ENCODE results near the gene NME7.
"Not testable (repeated sequence)": the region's sequence is repeated elsewhere in the genome, so short reads cannot be mapped to it uniquely, and the experiment has no call there.

Gene NME7

DNA sequence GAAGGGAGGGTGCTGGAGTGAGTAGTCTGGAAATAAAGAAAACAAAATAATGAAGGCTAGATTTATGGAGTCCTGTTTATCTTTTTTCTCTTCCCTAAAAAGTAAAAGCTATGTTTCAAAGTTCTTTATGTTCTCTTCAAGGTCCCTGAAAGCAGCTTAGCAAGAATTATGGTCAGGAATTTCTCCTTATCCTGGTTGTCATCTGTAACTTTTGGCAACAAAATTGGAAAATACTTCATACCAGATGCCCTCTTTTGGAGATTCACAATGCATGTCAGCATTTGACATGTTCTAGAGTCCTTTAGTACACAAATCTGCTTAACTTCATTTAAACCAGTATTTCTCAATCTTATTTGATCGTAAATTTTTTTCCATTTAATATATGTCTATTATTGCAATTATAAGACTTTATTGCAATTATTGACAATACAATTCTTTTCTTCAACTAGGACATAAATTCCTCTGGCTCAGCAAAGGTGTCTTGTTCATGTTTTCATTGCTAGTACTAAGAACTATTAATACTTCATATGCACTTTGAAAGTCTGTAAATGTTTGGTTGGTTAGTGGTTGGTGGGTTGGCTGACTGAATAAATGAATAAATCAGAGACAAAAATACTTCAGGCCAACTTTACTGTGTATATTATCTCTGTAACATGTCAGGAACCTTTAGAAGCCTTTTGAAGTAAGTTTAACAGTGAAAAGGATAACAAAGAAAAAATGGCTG, 159.6 kb downstream of the NME7 start:
- DNase-seq = no peak

DNA sequence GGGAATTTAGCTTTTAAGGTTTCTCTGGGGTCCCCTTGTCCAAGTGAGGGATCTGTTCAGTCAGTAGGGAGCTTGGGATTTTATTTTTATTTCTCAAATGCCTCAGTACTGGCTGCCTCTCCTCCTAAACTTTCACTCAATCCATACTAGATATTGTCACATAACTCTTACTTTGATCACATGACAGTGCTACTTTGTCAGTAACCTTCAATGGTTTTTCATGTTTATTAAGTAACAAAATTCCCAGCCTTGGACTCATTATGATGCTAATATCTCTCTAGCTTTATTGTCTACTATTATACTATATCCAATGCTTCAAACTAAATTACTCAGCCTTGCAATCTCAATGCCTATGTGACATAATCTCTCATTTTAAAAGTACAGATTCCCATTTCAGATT, 163.4 kb downstream of the NME7 start:
- DNase-seq = no peak

DNA sequence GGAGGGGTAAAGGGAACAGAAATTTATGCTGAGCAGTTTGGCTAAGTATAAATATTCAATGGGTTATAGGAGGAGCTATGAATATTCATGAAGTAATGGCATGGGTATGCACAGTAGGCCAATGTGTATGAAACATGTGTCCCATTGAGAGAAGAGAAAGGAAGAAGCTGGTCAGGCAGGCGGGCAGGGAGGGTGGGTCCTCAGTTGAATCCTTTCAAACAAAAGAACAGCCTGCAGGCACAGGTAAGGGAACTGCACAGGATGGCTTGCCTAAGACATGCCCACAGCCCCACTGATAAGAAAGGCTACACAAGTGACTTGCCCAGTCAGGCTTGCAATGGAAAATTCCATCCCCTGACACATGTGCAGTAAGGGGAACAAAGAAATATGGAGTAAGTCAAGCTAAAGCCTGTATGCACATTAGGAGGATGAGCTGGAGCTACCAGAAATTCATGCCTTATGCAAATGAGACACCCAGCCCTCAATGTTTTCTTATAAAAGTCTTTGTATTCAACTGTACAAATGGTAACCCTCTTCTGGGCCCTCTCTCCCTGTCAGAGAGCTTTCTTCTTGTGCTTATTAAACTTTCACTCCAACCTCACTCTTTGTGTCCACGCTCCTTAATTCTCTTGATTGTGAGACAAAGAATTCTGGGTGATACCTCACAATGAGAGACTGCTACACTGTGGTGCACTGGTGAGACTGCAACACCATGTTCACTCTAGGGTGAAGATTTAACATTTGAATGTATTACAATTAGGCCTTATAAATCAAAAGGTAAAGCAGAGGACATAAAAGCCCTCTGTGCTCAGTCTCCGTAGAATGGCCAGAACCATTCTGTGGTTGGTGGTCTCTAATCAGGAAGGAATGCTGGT, 164.6 kb downstream of the NME7 start:
- no peak for DNase-seq

DNA sequence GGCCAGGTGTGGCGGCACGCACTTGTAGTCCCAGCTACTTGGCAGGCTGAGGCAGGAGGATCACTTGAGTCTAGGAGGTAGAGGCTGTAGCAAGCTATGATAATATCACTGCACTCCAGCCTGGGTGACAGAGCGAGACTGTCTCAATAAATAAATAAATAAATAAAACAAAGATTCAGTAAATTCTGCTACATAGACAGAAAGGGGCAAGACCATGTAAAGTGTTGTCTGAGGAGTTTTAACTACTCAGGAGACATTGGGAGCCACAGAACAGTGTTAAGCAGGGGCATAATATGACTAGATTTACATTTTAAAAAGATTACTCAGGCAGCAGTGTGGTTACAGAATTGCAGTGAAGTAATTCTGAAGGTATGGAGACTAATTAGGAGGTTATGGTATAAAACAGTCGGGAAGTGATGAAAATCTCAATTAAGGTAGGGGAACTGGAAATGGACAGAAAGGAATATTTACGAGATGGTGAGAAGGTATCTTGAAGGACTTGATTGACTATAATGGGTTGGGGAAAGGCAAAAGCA, 166.4 kb downstream of the NME7 start:
- DNase-seq = no peak

DNA sequence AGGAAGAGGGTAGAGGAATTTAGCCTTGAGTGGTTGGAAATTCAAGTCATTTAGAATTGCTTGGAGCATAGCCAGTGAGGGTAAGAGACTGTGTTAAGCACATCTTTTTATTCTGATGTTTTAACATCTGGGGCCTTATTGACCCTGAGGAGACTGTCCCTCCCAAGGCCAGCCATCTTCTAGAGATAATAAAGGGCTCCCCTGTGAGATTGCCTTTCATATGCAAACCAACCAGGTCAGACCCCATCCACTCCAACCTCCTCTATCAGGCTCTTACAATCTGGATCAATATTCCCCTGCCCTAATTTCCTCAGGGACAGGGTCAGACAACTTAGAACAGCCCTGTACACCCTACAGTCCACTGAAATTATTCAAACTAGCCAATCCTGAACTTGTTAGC, 167.3 kb downstream of the NME7 start:
- DNase-seq = no peak

DNA sequence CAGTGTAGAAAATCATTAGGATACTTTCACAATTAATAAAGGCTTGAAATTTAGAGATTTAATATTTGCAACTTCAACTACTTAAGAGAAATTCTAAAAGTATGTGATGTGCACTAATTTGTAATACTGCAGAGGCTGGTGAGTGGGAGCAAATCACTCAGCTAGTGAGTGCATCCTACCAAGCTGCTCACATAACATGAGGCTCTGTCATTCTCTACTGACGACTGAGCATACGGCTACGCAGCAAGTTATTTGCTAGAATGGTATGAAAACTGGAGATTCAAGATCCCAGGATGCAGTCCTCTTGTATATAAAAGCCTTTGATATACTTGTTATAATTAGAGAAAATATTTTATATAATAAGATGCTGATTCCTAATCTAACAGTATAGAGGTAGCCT, 171.0 kb downstream of the NME7 start:
- no peak for DNase-seq

DNA sequence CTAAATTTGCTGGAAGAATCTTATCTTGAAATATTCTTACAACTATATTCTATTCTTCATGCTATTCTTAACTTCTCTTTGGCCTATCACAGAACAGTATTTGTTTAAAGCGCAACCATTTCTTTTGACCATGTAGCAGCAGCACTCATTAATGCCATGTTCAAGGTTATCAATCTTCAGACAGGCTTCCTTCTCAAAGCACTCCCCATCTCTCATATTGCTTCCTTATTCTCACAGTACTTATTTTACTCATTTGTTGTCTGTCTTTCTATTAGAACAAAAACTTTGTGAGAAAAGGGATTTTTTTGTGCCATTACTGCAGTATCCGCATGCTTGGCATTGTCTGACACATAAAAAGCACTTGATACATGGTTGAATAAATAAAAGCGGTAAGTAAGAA, 171.4 kb downstream of the NME7 start:
- DNase-seq = no peak

DNA sequence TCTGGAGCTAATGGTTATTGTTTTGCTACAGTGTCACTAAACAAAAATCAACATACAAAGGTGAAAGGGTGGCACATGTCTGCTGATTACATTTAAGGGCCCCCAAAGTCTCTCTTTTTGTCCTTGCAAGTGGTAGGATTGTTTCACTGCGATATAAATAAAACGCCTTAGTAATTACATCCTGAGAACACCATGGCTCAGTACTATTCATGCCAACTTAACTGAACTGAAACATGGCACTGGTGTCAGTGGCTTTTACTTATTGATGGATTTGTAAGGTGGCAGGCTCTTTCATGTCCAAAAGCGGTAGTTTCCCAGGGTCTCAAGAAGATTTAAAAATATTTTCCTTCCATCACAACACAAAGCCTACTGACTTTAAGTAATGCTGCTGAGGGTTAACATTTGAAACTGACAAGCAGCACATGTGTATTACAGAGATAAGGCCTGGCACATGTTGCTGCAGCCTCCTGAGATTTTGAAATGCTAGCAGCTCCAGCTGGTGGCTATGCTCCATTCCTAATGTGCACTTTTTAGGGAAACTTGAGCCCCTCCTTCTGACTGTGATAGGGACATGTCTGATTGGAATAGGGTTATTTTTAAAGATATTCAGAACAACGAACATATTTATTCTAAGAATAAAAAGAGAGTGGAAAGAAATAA, 174.3 kb downstream of the NME7 start:
- DNase-seq = no peak

DNA sequence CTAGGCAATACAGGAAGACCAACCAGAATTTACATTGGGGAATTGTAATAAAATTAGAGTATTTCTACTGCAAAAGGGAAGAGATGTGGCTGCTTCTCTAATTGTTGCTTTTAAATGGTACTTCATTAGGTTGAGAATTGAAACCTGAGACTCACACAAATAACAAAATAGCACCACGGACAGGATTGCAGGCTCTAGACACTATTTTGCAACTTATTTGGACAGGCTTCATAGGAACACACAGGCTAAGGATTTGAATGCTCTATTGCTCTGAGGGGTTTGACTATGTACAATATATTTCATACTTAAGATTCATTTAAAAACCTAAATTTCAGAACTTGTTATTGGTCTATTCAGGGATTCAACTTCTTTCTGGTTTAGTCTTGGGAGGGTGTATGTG, 181.5 kb downstream of the NME7 start:
- DNase-seq = no peak

DNA sequence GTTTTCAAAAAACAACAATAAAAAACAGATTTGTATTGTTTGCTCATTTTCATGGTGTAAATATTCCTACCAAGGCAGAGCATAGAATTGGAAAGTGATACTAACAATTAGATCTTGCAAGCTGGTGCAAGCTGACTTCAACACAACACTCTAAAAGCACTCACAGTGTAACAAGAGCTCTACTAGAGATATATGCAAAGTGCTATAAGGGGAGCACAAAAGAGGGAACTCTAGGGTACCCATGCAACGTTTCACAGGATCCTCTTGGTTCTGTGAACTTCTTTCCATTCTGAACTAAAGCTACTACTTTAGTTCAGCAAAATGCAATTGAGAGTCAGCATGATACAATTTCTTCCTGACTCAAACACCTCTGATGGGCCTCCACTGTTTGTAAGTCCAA, 182.8 kb downstream of the NME7 start:
- DNase-seq = no peak

DNA sequence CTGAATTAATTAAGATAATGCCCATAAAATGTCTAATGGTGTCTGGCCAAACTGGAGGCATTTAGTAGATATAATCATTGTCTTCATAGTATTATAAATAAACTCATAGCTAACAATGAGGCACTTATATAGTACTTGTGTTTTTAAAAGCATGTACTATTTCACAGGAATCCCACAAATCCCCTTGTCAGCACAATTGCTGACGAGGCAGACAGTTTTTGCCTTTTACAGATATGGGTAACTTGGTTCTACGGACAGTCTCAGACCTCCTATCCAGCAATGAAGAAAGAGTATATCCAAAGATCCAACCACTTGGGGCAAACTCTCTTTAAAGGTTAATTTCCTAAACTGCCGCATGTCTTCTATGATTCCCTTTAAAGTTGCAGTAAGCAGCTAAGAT, 187.4 kb downstream of the NME7 start:
- no peak for DNase-seq

DNA sequence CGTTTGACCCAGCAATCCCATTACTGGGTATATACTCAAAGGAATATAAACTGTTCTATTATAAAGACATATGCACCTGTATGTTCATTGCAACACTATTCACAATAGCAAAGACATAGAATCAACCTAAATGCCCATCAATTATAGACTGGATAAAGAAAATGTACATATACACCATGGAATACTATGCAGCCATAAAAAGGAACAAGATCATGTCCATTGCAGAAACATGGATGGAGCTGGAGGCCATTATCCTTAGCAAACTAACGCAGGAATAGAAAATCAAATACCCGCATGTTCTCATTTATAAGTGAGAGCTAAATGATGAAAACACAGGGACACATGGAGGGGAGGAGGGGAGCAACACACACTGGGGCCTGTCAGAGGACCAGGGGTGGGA, 188.2 kb downstream of the NME7 start:
- DNase-seq = not testable (repeated sequence)

DNA sequence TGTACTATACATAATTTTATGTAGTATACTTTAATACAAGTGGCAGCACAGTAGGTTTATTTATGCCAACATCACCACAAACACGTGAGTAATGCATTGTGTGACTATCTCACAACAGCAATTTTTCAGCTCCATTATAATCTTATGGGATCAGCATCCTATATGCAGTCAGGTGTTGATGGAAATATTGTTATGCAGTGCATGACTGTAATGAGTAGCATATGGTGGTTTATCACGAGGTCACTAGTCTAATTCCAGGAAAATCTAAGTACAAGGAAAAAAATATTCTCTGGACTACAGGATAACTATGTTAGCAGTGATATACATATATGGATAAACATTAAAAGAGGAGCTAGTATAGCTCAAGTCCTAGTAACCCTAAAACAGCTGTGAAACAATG, 192.1 kb downstream of the NME7 start:
- DNase-seq = no peak

DNA sequence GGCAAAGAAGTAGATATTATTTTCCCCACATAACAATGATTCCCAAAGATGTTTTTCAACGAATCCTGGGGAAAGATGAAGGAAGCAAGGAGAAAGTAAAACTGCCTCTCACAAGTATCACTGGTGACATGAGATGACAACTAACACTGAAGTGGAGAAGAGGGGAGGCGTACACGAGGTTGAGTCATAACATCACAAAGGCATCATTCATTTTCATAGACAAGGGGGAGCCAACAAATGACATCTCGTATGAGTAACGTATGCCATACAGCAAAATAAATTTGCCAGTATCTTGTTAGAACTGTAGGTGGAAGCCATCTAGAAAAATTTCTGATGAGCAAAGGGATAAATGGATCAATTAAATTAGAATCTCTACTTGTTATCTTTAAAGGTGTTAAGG, 204.5 kb downstream of the NME7 start:
- no peak for DNase-seq

DNA sequence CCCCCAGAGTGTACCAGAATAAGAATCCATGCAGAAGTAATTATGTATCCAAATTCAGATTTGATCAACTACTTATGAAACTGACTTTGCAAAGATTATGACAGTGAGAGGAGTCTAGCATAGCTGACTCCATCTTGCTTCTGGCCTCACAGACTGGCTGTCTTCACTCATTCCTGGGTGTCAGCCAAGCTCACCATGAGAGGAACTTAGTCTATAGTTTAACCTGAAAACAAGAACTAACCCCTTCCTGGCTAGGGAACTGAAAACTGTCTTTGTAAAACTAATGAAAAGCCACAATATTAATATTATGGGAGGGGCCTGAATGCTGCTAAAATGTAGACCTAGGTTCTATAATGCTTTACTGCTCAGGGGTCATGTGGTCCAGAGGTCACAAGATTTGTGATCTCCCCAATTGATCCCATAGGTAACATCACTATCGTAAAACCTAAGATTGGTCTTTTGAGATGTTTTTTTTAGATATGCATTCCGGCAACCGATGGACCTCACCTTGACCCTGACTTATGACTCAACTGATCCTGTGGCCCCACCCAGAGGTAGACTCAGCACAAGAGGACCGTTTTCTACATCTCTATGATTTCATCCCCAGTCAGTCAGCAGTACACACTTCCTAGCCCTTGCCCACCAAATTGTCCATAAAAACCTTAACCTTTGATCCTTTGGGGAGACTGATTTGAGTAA, 206.0 kb downstream of the NME7 start:
- no peak for DNase-seq

DNA sequence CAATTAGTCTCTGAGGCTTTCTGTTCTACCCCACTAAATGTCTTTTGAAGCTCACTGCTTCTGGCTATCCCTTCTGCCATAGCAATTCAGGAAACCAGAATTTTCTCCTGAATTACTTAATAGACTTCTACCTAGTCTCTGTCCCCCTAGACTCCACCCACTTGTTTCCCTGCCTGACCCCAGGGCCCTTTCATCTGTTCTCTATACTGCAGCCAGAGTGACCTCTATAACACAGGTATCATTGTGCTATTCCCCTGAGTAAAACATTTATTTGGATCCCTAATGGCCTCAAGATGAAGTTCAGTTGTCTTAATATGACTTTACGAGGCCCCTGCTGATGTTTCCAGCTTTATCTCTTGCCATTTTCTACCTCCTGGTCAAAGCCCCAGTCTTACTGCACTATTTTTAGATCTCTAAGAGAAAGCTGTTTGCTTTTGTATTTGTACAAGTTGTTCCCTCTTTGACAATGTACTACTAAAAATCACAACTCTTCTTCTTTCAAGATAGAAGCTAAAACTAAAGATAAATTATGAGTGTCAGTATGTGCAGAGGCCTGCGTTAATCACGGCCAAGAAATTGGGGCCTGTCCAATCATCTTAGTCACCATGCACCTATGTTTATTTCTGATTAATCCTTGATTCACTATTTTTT, 206.6 kb downstream of the NME7 start:
- no peak for DNase-seq

DNA sequence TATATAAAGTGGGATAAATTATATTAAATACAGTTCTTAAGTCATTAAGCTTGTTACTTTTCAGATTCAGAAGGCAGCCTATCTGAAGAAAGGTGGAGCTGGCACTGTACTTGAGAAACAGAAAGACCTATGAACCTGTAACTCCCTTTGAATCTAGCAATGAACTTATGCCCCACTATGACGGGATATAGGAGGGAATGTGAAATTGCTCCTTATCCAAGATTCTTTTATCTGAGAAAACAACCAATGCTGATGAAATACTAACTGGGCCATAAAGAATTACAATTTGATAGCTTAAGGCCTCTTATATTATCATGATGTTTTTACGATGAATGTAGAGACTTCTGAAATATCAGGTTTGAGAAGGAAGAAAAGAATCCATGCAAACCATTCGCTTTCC, 211.0 kb downstream of the NME7 start:
- DNase-seq = no peak

DNA sequence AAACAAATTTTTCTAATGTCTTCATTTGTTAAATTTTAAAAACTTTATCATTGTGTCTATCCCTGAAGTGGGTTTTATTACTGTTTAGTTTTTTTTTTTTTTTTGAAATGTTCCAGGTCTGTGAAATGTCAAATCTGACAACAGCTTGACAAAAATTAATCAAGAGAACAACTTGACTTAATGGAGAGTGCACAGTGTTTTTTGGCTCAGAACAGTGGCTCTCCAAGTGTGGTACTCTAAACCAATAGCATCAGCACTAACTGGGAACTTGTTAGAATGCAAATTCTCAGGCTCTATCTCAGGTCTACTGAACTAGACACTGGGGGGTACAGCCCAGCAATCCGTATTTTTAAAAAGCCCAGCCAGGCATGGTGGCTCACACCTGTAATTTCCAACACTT, 211.9 kb downstream of the NME7 start:
- no peak for DNase-seq

DNA sequence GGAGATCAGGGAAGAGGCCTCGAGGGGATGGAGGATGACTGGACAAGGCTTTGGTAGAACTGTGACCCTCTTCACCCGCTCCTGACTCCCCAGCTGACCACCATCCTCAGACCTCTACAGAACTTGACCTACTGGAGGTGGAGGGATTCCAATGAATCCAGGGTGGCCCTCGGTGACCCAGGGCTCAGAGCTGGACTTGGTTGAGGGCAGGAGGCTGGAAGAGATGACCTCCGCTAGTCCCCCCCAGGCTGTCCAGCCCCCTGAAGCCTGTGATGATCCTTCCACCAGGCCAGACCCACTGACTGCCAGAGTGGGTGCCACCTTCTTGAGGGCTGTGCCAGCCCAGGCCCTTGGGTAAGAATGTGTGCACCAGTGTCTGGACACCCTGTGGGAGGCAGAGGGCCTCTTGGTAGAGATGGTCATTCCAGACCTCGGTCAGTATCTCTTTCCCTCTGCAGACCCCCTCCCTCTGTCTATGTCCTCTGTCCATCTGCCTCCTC, 216.2 kb downstream of the NME7 start:
- DNase-seq = no peak

DNA sequence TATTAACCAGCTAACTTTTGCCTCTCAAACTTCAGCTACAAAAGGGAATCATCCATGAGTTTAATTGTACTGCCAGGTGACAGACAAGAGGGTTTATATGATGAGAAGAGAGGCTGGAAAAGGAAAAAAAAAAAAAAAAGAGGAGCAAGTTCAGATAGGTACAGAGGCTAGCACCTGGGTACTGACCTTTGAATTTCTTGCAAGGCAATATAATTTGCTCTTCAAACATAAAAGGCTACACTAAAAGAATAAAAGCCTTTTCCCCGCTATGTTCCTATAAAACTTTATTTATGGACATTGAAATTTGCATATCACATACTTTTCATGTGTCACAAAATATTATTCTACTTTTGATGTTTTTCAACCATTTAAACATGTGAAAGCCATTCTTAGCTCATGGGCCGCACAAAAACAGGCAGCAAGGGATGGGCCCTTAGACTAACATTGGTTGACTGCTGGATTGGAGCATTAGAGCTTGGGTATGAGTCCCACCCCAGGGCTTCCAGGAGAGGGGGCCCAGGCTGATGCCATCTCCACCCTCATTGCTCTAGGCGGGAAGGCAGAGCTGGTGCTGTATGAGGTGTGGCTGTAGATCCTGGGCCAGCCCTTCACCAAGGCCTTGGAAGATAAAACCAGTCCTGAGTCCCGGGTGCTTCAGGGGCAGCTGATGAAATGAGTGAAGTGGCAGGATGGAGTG, 216.8 kb downstream of the NME7 start:
- no peak for DNase-seq

DNA sequence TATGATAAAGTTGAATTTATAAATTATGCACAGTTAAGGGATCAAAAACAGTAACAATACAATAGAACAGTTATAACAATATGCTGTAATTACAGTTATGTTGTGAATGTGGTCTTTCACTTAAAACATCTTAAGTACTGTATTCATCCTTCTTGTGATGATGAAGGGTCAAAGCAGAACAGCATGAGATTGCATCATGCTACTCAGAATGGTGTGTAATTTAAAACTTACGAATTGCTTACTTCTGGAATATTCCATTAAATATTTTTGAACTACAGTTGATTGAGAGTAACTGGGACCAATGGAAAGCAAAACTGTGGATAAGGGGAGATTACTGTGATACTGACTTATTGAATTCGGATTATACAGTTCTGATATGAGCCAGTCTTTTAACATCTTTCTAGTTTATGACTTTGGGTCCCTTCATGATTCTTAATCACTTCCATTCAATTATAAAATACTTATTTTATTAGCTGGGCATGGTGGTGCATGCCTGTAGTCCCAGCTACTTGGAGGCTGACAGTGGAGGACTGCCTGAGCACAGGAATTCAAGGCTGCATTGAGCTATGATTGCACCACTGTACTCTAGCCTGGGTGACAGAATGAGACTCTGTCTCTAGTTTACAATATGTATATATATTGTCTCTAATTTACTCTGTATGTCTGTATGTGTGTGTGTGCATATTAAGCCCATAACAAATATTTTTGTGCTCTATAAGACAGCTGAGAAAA, 217.9 kb downstream of the NME7 start:
- no peak for DNase-seq

Data from GOT3 (cell line).